A172 (cell line): ENCODE data around the gene FOXP1. TPM values are rescaled to one million over a fixed set of nuclear protein-coding genes. Genes with fewer than 3 reads are reported as not detected.

Experiments used
- DNase-seq: peaks from one replicate; pipeline ENCODE4 v3.0.0-alpha.2; 2015; ENCODE audit warnings: low spot score
- total RNA-seq: library from RNA; depleted of rRNA; stranded (reverse); fragments of >200 nt; shearing (Covaris generic); gene quantifications from 2 replicates; pipeline ENCODE4 v1.2.3, GENCODE V29; 2014

The FOXP1 gene
- total RNA-seq, 1 experiment from 2014 or later, result 10.3 TPM

GRCh38 chr3:71080517-71081083 is 502.9 kb downstream of the FOXP1 start:
- no peak for DNase-seq

GRCh38 chr3:71078723-71079525 is 504.6 kb downstream of the FOXP1 start:
- DNase-seq, result no peak

- DNase-seq, result no peak
Measured at GRCh38 chr3:71078199-71078598, 505.3 kb downstream of the FOXP1 start.

GRCh38 chr3:71077070-71077469 is 506.5 kb downstream of the FOXP1 start:
- no peak for DNase-seq

- DNase-seq, result no peak
Measured at GRCh38 chr3:71076361-71077002, 507.0 kb downstream of the FOXP1 start.

GRCh38 chr3:71075494-71075893 is 508.0 kb downstream of the FOXP1 start:
- DNase-seq, result no peak

- no peak for DNase-seq
Measured at GRCh38 chr3:71074423-71074822, 509.1 kb downstream of the FOXP1 start.

GRCh38 chr3:71072986-71073385 is 510.5 kb downstream of the FOXP1 start:
- DNase-seq, result no peak

GRCh38 chr3:71072287-71072686 is 511.2 kb downstream of the FOXP1 start:
- no peak for DNase-seq

GRCh38 chr3:71070497-71071463 is 512.7 kb downstream of the FOXP1 start:
- no peak for DNase-seq

GRCh38 chr3:71069797-71070196 is 513.7 kb downstream of the FOXP1 start:
- peak; percentile 39 for DNase-seq

- no peak for DNase-seq
Measured at GRCh38 chr3:71067977-71068654, 515.4 kb downstream of the FOXP1 start.

- DNase-seq, result peak; percentile 46
Measured at GRCh38 chr3:71066849-71067261, 516.7 kb downstream of the FOXP1 start.

- DNase-seq, result no peak
Measured at GRCh38 chr3:71066356-71066755, 517.2 kb downstream of the FOXP1 start.

GRCh38 chr3:71065764-71066013 is 517.8 kb downstream of the FOXP1 start:
- no peak for DNase-seq

- no peak for DNase-seq
Measured at GRCh38 chr3:71064956-71065763, 518.4 kb downstream of the FOXP1 start.

- no peak for DNase-seq
Measured at GRCh38 chr3:71064291-71064955, 519.1 kb downstream of the FOXP1 start.

- DNase-seq, result peak; percentile 46
Measured at GRCh38 chr3:71063773-71064290, 519.7 kb downstream of the FOXP1 start.

GRCh38 chr3:71062952-71063772 is 520.4 kb downstream of the FOXP1 start:
- DNase-seq, result peak; percentile 30
